Kidney capillary endothelial cell (primary cell): ENCODE measurements around the gene TGFBR3.
A peak's percentile ranks its signal among the peaks of the same experiment; 100 is the strongest.

ENCODE experiments used
- DNase-seq: peaks from one replicate; pipeline ENCODE4 v3.0.0-alpha.2; 2018; ENCODE audit warnings: low spot score

The TGFBR3 gene

DNA sequence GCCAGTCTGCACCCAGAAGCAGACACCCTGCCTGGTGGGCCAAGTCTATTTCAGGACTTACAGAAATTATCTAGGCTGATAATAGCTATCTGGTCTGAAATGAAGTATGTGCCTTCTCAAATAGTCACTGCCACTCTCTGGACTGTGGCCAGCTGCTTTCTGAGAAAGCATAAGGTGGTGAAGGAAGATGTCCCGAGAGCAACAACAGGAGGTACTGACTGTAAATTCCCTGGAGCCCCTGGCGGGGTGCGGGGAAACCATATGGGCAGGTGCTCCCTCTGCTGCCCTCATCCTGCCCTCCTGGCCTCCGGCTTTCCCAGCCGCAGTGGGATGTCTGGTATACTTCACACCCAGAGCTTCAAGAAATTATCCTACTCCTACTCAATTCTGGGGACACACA, 86.8 kb downstream of the TGFBR3 start:
- no peak for DNase-seq

DNA sequence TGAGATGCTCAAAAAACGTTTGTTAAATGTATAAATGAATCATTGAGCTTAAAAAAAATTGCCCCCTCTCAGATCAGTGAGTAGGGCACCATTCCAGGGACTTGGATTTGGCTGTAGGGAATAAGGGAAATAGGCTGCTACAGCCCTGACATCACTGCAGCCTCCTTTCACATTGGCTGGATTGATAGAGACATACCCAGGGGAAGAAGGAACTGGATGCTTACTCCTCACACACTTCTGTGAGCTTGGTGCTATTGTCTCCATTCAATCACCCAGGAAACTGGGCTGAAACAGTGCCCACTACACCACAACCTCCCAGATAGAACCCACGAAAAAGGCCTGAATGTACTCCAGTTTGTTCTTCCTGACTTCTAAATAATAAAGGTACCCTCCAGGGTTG, 87.2 kb downstream of the TGFBR3 start:
- no peak for DNase-seq

DNA sequence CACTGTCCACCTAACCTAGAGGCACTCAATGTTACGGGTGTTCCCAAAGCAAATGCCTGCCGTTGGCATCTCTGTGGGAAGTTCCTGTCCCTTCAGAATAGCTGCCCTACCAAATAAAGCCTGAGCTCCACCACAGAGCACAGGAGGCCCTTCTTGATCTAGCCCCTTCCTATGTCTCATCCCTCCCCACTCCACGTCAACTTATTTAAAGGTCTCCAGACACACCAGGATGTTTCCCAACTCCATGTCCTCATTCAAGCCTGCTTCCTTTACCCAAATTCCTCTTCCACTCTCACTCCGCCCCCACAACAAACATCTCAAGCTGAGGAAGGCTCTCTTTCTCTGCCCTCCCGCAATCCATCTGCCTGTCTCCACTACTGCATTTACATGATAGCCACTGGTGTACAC, 87.7 kb downstream of the TGFBR3 start:
- no peak for DNase-seq

DNA sequence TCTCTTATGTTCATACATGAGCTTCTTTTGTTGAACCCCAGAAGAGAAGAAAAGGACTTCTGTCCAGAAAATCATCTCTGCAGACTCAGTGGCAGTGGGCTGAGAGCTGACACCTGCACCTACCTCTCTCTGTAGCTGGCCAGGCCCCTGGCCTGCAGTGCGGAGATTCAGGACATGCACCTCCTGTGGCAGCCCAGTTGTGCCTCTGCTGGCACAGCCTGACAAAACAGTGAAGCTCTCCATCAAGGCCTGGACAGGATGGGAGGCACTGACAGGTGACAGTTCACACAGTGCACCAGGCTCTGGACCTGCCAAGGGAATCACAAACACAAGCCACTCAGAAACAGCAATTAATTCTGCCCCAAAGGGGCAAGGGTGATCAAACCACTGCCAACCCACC, 88.8 kb downstream of the TGFBR3 start:
- no peak for DNase-seq

DNA sequence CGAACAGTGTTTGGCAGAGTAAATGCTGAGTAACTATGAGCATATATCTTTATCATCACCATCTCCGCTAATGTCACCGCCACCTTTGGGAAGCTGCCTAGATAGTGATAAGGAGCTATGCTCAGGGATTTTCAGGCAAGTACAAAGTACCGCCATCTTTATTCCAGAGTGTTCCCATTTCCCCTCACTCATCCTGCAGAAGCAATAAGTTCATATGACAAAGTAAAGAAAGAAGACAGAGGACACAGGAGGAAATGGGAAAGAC, 89.6 kb downstream of the TGFBR3 start:
- DNase-seq, result no peak

DNA sequence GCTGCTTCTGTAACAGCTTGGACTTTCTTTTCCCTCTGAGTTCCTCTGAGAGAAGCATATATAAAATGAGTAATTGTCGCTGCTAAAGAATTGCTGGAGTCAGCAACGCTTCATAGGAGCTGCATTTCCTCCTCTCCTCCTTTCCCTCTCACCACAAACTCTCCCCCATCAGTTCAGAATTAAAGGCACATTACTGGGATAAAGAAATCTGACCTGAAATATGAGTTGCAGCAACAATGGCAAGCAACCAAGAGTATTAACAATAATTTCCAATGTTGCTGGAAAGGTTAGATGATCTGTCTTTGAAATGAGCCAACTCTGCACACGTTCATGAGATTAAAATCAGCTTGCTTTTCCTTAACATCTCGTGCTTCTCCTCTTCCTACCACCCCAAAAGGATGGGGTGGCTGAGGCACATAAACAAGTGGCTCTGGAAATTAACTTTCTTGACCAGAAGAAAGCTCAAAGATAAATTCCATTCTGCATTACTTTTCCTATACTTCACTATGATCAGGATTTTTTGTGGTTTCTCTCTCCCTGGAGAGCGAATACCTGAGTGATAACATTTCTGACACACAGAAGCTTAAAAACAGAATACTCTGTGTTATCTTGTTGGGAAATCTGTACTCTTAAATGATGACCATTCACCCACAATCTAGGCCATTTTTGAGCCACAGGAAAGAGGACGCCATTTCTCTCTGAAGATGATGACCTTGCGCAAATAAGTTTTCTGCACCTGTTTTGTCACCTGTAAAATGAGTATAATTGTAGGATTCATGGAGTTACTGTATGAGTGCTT, 90.2 kb downstream of the TGFBR3 start:
- DNase-seq, result no peak

DNA sequence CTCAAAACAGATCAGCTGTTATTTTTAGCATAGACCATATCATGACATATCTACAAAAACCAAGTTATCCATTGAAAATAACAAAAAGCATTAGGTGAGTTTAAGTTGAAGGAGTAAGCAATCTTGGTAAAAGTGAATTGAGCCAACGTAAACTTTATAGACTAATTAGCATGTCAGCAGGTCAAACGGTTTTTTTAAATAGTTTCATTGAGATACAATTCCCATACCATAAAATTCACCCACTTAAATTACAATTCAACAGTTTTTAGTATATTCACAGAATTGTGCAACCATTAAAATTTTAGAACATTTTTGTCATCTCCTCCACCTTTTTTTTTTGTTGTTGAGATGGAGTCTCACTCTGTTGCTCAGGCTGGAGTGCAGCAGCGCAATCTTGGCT, 92.1 kb downstream of the TGFBR3 start:
- no peak for DNase-seq

DNA sequence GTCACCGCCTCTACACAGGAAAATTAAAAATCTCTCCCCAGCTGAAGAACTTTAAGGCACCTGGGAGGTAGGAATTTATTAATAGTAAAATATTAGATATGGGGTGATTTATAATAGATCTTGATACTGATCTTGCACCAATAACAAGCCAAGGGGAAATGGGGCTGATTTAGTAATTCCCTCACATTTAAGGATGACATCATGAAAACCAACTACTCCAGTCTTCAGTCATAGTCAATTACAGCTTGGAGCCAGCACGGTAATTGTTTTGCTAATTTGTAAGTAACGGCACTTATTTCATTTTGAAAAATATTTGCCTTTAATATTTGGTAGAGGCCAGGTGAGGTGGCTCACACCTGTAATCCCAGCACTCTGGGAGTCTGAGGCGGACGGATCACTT, 92.8 kb downstream of the TGFBR3 start:
- DNase-seq, result no peak

DNA sequence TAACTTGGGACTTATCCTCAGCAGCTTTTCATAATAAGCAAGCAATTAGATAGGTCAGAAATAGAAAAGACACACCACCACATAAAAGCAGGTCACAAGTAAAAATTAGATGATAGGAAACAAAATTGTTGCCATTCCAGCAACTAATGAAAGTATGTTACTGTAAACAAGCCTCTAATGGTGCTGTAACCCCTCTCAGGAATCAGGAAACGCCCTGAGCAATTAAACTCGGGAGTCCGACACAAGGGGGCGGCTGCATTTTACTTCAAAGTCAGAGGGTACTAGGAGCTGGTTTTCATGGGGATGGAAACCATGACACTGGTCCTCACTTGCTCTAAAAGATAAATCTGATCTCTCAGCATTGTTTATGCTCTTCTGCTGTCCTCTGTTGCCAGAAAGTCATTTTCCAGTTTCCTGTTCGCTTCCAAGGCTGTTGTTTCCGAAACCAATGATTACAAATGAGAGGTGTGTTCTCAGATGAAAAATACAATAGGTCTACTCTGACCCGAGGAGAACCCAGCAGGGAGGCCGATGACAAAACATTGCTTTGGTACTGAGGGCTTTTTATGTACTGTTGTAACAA, 93.4 kb downstream of the TGFBR3 start:
- no peak for DNase-seq

DNA sequence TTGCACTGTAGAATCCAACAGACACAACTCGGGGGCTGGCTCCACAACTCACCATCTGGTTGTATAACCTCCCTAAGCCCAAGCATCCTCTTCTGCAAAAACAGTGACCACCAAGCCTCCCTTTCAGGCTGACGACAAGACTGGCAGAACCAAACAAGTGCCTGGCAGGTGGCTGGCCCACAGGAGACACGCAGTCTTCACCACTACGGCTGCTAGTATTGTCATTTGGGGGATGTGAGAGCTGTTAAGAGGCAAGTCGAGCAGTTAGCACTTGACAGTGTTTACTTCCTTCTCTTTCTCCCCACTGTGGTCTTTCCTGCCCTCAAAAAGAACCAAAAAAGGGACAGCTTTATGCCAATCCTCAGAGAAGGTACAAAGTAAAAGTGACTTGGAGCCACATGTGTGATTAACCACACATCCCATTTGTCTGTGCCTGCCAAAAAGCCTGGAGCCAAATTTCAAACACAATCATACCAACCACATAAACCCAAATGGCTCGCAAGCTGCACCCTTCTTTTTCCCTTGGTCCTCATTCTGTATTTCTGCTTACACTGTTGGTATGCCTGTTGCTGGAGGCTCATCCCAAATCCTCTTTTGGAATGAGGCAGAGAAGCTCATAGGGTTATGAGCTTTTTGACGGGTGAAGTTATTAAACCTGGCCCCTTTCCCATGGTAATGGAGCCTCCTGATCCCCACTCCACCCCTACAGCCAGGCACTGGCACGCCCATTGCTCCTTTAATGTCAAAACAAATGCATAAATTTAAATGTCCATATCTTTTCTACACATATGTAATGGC, 94.1 kb downstream of the TGFBR3 start:
- DNase-seq, result no peak

DNA sequence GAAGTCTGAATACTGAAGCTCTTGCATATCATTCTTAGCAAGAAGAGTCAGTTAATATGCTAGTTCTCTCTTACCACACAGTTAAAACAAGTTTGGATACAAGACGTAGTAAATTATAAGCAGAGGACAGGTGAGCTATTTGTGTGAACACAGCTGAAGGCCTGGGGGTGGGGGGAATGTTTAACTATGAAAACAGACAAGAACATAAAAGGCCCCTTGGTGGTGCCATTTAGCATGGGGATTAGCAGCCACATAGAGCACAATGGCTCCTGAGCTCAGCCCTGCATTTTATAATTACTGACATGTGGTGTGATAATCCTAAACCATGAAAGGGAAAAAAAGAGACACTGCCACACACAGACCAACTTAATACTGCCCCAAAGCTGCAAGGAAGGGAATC, 94.8 kb downstream of the TGFBR3 start:
- DNase-seq, result no peak

DNA sequence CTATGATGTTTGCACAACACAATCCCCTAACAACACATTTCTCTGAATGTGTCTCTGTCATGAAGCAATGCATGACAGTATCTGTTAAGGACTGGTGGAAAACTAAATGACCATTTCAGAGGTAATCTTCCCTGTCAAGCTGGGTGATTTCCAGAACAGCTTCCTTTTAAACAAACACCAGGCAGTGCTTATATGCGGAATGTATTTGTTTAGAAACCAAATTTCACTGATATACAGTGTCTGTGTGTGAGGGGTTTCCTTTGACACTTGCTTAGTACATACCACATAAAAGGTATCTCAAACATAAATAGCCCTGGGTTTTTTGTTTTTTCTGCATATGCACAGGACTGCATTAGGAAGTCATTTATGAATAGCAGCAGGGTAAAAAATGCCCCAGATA, 95.6 kb downstream of the TGFBR3 start:
- no peak for DNase-seq

DNA sequence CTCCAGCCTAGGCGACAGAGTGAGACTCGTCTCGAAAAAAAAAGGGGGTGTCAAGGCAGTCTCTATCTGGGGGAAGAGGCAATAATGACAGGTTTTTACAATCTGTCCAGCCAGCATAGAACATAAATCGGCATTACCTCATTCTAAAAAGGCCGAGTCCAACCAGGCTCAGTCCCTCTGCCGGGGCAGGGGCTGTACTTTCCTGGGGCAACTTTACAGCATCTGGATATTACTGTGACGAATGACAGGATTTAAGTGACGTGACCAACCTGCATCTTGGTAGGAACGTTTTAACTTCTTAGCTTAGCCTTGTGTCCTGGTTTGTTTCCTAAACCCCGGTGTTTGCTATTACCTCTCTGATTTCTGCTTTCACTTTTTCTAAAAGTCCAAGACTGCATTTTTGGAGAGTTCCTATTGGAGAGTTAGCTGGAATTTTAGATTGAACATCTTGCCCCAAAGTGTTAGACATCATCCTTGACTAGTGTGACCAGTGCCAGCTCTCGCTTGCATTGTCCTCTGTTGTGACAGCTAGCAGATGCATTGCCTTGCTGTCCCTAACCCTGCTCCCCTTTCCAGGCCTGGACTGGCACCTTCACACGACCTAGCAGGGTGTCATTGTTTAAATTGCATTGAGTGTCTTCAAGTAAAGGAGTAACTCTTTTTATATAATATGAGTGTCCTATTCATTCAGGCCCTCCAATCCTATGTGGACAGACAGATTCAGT, 96.5 kb downstream of the TGFBR3 start:
- no peak for DNase-seq

DNA sequence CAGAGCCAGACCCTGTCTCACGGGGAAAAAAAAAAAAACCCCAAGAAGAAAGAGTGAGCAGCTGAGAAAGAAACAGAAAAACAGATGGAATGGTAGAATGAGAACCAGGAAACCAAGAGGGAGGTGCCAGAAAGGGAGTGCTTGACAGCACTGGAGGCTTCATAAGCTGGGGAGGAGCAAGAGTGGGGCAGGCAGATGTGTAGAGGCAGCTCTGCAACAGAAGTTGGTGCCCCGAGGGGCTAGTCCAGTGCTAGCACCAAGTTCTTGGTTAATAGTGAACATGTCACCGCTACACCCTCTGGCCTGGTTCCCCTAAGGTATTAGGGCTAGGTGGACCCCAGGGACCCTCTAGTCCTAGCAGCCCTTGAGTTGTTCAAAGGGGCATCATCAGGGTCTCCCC, 98.0 kb downstream of the TGFBR3 start:
- no peak for DNase-seq

DNA sequence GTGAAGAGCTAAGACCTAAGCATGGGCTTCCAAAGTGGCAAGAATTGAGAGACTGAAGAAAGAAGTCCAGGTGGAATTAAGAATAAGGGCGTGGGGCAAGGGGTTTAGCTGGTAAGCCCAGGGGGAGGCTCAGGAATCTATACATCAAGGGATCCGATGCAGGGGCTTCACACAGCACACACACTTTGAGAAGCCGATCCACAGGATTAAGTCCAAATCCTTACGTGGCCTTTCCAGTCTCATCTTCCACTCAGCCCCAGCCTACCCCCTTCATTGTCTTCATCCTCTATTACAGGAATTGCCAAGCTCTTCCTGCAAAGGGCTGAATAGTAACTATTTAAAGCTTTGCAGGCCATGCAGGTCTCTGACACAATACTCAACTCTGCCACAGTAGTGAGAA, 101.3 kb downstream of the TGFBR3 start:
- no peak for DNase-seq

DNA sequence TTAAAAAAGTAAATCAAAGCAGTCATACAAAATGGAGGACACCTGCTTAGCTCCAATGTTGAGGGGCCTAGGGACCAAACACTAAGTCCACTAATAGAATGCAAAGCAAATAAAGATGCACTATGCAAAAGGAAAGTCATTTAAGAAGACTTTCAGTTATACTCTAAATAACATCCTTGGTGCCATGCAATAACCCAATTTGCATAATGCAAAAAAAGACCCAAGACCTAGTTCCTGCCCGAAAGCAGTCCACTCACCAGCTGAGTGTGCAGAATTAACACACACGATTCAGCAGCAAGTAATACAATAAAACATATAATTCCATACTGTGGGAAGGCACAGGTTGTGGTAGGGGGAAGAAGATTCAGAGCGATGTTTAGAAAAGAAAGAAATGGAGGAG, 101.8 kb downstream of the TGFBR3 start:
- no peak for DNase-seq

DNA sequence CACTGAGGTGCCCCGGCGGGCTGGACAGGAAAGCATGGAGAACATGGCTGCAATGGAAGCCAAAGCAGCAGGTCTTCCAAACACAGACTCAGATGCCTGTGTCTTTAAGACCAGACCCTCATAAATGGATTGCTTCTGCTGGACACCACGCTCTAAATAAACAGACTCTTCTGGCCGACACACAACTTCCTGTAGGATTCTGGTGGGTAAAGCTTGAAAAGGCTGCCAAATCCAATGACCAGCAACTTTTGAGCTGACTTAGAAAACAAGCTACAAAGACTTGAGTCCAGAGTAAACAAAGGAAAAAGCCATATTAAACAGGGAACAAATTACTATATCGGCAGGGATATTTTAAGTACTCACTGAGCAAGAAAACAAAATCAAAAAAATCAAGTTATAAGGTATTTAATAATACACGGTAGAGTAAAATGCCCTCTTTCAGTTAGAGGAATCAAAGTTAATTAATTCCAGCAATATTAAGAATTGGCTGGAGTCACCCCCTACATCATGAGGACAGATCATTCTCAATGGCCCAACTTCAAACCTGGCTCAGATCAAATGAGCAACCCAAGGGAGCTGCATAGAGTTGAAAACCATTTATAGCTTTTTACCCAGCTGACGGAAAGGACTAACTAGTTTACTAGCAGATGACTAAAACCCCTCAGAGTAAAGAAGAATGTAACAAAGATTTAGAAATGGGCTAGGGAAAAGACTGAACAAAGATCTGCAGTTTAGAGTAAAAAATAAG, 102.4 kb downstream of the TGFBR3 start:
- no peak for DNase-seq

DNA sequence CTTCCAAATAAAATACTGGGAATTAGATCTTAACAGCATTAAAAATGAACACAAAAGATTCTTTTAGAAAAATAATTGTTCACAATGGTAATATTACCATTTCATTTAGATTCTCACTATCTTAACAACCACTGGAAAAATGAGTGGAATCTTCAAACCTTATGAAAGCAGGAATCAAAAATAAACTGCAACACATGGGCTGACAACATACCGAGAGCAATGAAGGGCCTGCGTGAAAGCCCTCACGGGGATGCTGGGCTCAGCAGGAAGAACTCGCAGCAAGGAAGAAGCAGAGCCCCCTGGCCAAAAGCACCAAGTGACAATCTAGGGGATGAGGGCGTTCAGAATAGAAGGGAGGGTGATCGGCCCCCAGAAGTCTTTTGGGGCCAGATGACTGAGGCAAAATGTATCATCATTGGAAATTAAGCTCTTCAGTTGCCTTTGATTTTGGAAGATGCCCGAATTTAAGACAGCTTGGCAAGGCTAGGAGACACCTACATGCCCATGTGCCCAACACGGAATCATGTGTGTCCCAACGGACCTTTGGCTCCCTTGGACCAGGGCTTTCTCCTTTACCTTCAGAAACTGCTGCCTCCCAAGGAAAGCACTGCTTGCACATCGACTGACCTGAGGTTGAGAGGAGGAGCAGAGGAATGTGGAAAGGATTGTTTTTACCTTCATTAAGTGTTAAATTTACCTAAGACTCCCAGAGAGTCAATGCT, 103.9 kb downstream of the TGFBR3 start:
- no peak for DNase-seq

DNA sequence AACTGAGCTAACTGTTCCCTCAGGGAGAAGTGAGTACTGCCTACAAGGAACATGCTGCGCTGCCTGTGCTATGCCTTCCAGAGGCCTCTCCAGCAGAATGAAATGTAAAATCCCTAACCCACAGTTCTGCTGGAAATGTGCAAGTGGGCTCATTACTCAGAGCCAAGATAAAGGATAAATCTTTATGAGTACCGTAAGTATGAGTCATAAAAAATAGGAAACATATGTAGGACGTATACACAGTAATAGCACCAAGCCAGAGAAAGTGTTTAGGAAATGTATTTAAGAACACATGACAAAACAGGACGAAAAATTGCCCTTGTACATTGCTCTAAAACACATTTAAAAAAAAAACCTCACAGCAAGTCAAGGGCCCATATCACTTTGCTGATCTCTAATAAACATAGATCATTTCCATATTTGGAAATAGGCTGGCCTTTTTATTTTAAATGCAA, 104.6 kb downstream of the TGFBR3 start:
- DNase-seq, result peak; percentile 47

DNA sequence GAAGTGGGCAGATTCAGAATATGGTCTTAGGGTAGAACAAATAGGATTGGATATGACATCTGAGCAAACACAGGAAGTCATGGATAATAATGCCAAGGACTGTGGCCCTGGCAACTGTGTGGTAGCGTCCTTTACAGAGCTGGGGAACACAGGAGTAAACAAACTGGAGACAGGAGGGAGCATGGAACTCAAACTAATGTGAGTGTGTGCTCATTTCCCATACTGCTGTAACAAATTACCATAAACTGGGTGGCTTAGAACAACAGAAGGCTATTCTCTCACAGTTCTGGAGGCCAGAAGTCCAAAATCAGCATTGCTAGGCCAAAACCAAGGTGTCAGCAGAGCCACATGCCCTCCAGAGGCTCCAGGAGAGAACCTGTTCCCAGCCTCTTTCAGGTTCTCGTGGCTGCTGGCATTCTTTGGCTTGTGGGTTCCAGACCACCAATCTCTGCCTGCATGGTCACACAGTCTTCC, 106.4 kb downstream of the TGFBR3 start:
- no peak for DNase-seq

DNA sequence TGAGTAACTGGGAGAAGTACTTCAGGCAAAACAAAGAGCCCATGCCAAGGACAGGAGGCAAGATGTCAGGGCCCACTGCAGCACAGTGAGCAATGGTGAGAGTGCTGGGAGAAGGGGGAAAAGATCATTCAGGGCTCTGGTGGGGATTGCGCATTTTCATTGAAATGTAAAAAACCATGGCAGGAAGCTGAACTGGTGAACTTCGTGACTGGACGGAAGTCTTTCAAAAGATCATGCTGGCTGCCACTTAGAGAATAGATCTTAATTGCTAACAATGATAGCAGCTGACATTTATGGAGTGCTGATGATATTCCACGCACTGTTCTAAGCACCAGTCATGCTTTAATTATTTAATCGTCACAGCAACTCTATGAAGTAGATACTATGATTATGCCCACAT, 107.0 kb downstream of the TGFBR3 start:
- peak; percentile 31 for DNase-seq
